Stromal cell of bone marrow (primary cell): ENCODE data around the gene MARK2.
"Not testable (repeated sequence)": the region's sequence is repeated elsewhere in the genome, so short reads cannot be mapped to it uniquely, and the experiment has no call there.

Experiments used
- DNase-seq: peaks from one replicate; pipeline ENCODE4 v3.0.0-alpha.2; 2012; ENCODE audit warnings: low read depth

MARK2 gene

GRCh38 chr11:63854696-63855095, 15.8 kb downstream of the MARK2 start:
- DNase-seq, result no peak

DNA sequence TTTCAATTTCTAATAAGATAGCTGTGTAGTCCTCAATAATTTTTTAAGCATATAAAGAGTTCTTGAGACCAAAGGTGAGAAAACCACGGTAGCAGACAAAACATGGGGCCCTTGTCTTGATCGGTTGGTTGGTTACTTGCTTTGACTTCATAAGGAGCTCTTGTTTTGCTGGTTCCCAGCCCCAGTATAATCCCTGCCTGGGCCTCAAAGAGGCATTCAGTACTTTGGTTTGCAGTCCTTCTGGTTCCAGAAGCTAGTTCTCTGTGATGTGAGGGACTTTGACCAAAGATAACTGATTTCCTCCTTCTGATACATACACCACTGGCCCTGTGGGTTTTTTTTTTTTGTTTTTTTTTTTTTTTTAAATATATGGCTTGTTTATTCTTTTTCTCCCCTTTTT, 17.1 kb downstream of the MARK2 start:
- DNase-seq, result no peak

- no peak for DNase-seq
These were observed 20.0 kb downstream of the MARK2 start for GRCh38 chr11:63858628-63859550.

GRCh38 chr11:63862923-63863322, 24.0 kb downstream of the MARK2 start:
- no peak for DNase-seq

DNA sequence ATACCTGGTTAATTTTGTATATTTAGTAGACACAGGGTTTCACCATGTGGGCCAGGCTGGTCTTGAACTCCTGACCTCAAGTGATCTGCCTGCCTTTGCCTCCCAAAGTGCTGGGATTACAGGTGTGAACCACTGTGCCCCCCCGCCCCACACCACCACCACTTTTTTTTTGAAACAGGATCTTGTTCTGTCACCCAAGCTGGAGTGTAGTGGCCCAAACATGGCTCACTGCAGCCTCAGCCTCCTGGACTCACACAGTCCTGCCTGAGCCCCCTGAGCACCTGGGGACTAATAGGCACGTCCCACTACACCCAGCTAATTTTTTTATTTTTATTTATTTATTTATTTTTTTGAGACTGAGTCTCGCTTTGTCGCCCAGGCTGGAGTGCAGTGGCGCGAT, 24.7 kb downstream of the MARK2 start:
- DNase-seq, result not testable (repeated sequence)

GRCh38 chr11:63866211-63866610, 27.3 kb downstream of the MARK2 start:
- DNase-seq, result no peak

- no peak for DNase-seq
These were observed 28.6 kb downstream of the MARK2 start for GRCh38 chr11:63867511-63867910.

- DNase-seq, result no peak
These were observed 29.6 kb downstream of the MARK2 start for GRCh38 chr11:63868399-63869064.

GRCh38 chr11:63869171-63869591, 30.3 kb downstream of the MARK2 start:
- no peak for DNase-seq

GRCh38 chr11:63869683-63870082, 30.8 kb downstream of the MARK2 start:
- no peak for DNase-seq

DNA sequence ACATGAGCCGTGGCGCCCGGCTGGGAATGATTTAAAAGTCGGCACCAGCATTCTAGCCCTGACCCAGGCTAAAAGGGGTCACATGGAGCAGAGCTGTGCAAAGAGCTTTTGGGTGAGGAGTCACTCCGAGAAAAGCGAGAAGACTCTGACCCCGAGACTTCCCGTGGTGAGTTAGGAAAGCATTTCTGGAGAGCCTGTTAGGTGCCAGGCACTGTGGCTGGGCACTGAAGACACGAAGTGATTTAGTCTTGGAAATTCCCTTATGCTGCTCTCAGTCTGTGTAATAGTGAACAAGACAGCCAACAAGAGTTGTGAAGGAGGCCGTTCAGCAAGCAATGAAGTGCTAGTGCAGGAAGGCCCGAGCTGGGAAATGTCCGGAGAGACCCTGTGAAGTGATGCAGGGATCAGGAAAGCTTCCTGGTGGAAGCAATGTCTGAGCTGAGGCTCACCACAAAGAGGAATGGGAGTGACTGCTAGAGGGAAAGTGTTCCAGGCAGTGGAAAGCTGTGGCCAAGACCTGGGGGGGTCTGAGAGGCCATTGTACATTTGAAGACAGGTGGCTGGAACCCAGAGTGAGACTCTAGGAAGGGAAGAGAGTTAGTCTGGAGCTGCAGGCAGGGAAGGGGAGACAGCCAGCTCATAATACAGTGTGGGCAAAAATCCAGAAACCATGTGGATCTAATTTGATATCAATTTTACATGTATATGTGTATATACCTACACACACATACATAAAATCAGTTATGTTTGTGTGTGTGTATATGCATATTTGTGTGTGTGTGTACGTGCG, 31.6 kb downstream of the MARK2 start:
- no peak for DNase-seq

DNA sequence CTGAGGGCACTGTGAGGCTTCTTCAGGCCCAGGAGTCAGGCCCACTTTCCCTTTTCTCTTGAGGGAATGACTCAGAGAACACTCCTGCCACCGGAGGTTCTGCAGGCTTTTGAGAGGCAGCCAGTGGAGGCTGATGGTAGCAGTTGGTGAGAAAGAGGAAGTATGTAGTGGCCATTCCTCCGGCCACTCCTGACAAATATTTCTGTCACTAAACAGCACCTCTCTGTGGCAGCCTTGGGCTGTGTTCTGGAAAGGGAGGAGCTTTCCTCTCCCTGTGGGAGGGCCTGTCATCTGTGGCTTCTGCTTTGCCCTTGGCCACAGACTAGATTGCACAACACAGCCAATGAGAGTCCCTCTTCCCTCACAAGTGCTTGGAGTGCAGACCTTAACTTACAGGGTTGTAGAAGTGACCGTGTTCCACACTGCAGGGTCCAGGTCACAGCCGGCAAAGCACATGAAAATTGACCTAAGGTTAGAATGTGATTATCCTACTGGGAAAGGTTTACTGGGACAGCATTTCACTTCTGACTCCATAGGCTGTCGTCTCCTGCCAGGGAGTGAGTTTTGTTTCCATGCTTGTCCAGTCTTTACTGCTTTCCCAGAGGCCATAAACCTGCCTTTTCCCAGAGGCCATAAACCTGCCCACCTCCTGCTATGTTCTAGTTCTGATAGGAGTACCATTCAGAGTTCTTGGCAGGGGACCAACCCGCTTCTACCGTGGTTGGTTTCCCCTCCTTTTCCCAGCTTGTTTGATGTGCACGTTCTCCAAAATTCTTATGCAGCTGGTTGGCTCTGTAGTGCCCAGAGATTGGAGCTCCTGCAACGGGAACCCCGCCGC, 33.3 kb downstream of the MARK2 start:
- peak; percentile 85 for DNase-seq

- DNase-seq, result no peak
These were observed 33.9 kb downstream of the MARK2 start for GRCh38 chr11:63872800-63873197.

GRCh38 chr11:63873311-63873710, 34.4 kb downstream of the MARK2 start:
- no peak for DNase-seq

DNA sequence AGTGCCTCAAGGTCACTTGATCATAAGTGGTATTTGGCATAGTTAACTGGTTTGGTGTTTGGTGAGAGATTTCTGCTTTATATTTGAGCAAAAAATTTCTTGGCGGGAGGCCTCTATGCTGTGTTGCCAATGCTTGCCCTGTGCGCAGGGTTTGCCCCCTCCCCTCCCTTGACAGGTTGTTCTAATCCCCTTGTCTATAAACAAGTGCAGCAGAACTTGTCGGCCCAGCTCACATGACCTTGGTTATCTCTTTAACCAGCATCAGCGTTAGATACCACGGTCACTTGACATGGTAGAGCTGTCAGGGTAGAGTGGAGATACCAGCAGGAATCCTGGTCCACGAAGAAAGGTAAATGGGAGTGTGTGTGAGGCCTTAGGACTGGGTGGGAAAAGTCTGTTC, 35.6 kb downstream of the MARK2 start:
- DNase-seq, result no peak

DNA sequence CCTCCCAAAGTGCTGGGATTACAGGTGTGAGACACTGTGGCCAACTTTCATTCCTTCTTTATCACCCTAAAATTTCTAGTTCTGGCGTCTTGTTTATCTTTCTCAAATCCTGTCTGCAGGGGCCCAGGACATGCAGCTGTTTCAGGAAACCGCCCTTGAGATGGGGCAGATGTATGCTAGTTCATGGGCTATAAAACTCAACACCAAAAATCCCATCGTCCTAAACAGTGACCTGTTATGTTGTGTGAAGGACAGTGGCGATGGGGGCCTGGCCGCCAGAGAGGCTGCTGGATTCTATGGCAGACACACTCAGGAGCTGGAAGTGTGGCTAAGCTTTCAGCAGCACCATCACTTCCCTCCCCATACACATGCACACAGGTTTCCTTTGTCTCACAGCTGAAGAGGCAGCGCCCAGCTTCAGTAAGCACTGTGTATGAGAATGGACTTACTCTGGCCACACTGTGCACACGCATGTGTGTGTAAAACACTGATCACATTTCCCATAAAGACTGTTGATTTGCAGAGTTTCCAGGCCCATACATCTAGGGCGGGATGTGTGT, 36.7 kb downstream of the MARK2 start:
- DNase-seq, result no peak

DNA sequence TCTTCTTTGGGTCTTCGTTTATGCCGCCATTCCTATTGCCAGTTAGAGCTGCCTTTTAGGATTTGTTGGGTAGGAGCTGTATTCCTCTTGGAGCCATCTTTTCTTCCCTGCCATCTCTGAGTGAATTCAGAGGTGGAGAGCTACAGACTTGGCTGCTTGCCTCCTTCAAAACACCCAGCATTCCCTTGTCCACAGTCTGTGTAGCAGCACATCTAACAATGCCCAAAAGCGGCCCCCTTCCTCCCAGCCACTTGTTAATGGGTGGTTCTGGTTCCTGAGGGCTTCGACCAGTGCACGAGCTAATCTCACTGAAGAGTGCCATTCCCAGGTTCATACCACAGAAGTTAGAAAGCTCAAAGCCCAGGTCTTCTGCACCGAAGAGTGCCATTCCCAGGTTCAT, 37.7 kb downstream of the MARK2 start:
- no peak for DNase-seq

DNA sequence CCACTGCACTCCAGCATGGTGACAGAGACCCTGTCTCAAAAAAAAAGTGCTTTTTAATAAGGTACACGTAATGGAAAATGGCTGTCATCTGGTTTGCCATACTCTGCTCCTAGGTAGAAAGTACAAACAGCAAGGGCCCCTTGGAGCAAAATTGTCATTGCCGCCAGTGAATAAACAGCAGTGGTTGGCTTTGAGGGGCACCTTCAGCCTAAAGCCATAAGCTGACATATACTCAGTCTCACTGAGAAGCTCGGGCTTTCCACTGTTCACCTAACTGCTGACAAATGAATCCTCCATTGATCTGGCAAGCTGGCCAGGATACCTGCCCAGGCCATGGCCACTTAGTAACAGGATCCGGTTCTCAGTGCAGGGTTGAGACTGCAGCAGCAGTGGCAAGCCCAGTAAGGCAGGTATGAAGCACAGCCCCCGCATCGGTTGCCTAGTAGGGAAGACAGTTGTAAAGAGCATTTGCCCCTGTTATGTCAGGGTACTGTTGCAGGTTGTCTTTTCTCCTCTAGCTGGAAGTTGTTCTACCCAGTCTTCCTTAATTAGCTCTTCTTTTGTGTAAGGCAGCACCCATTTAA, 38.8 kb downstream of the MARK2 start:
- no peak for DNase-seq

GRCh38 chr11:63879598-63880402, 40.9 kb downstream of the MARK2 start:
- DNase-seq, result peak; percentile 82

DNA sequence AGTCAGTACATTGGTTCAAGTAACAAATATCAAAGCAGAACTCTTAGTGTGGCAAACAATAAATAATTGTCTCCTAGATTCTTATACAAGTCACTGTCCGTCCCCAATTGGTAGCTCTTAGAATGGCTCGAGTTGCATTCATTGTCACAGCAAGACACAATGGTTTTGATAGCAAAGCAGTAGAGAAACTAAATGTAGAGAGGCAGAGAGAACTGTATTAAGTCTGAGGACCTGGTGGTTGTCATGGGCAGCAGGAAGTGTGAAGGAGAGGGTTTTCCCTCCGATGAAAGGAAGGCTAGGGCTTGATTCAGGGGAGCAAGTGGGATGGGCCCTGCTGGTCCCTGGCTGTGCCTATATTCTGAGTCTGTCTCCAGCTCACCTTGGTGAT, 41.5 kb downstream of the MARK2 start:
- DNase-seq, result no peak
